ENCODE measurements around the gene DPF3.

Gene DPF3

GRCh38 chr14:72645706-72646105, 248.2 kb downstream of the DPF3 start:
- DNase-seq (ENCODE audit: low read depth) = no peak
- TF ChIP-seq CTCF (conservative IDR thresholded peaks at IDR 0.05; ENCODE audit: low read depth, low read length) = no peak

GRCh38 chr14:72644758-72645489, 249.0 kb downstream of the DPF3 start:
- no peak overlapping the region for H3K4me3 ChIP-seq (ENCODE audit: low read length)
- no peak for TF ChIP-seq CTCF (conservative IDR thresholded peaks at IDR 0.05; ENCODE audit: low read depth, low read length)
- DNase-seq (ENCODE audit: low read depth) = no peak

More at GRCh38 chr14:72645706-72646105, 248.2 kb downstream of the DPF3 start:
- no peak overlapping the region for H3K4me3 ChIP-seq (ENCODE audit: low read length)

- no peak overlapping the region for H3K4me3 ChIP-seq (ENCODE audit: low read length)
- no peak for TF ChIP-seq CTCF (conservative IDR thresholded peaks at IDR 0.05; ENCODE audit: low read depth, low read length)
- no peak for DNase-seq (ENCODE audit: low read depth)
Observed at GRCh38 chr14:72644038-72644437, 249.9 kb downstream of the DPF3 start.

GRCh38 chr14:72643317-72643801, 250.5 kb downstream of the DPF3 start:
- H3K4me3 ChIP-seq (ENCODE audit: low read length) = no peak overlapping the region
- TF ChIP-seq CTCF (conservative IDR thresholded peaks at IDR 0.05; ENCODE audit: low read depth, low read length) = no peak
- DNase-seq (ENCODE audit: low read depth) = peak; percentile 71

GRCh38 chr14:72640911-72641485, 252.9 kb downstream of the DPF3 start:
- no peak overlapping the region for H3K4me3 ChIP-seq (ENCODE audit: low read length)
- no peak for DNase-seq (ENCODE audit: low read depth)
- no peak for TF ChIP-seq CTCF (conservative IDR thresholded peaks at IDR 0.05; ENCODE audit: low read depth, low read length)

GRCh38 chr14:72638021-72638420, 255.9 kb downstream of the DPF3 start:
- TF ChIP-seq CTCF (conservative IDR thresholded peaks at IDR 0.05; ENCODE audit: low read depth, low read length) = no peak
- DNase-seq (ENCODE audit: low read depth) = no peak
- H3K4me3 ChIP-seq (ENCODE audit: low read length) = no peak overlapping the region

- no peak for TF ChIP-seq CTCF (conservative IDR thresholded peaks at IDR 0.05; ENCODE audit: low read depth, low read length)
- no peak for DNase-seq (ENCODE audit: low read depth)
Observed at GRCh38 chr14:72636871-72637270, 257.0 kb downstream of the DPF3 start.

More at GRCh38 chr14:72636871-72637270, 257.0 kb downstream of the DPF3 start:
- no peak overlapping the region for H3K4me3 ChIP-seq (ENCODE audit: low read length)
